A549 (cell line): ENCODE measurements around the gene EPHB1. TPM values are rescaled to one million over a fixed set of nuclear protein-coding genes. Genes with fewer than 3 reads are reported as not detected.

Source experiments
- ATAC-seq, 2 experiments: fragments of 200-7000 bp in 1 of 2; fragments of >200 bp in 1 of 2; cut with Nextera tagmentation in 1 of 2; cut with Tn5 transposase in 1 of 2; 3 replicates each; pipeline versions ENCODE4 v1.8.0 to v1.9.1; 2018 to 2020; ENCODE audit warnings: mild to moderate bottlenecking in 1 of 2, moderate library complexity in 1 of 2
- CTCF ChIA-PET: fragments of 300-600 bp; sonication (Branson Sonifier 250); formaldehyde crosslinking; extraction: SDS; loops from one replicate; lab custom pipeline; 2021; ENCODE audit warnings: antibody characterized with exemption, inconsistent platforms; lab: Yijun Ruan, JAX
- POLR2A ChIA-PET: fragments of 350-600 bp; formaldehyde crosslinking; extraction: SDS; loops from one replicate; lab custom pipeline; 2021; ENCODE audit warnings: antibody characterized with exemption, inconsistent platforms; lab: Yijun Ruan, JAX
- DNase-seq, 2 experiments: peaks; one replicate each; pipeline versions ENCODE4 v3.0.0 to v3.0.0-alpha.2; 2011 to 2016; ENCODE audit warnings: low read depth in 1 of 2, low spot score in 1 of 2
- FAIRE-seq: peaks from 2 replicates; lab custom pipeline; 2011; peaks lifted over from hg19 to GRCh38; lab: Jason Lieb, UNC
- H3K27ac ChIP-seq, 2 experiments: fragments of >200 bp; sonication (Bioruptor Twin); formaldehyde crosslinking; 3 replicates each; pipeline ENCODE4 v1.5.1; 2016 to 2017
- H3K4me1 ChIP-seq: fragments of >200 bp; sonication (Bioruptor Twin); formaldehyde crosslinking; 3 replicates; pipeline ENCODE4 v1.6.1; 2016
- H3K4me2 ChIP-seq: fragments of >200 bp; sonication (Bioruptor Twin); formaldehyde crosslinking; 3 replicates; pipeline ENCODE4 v1.6.1; 2016
- H3K4me3 ChIP-seq: fragments of >200 bp; sonication (Bioruptor Twin); formaldehyde crosslinking; 3 replicates; pipeline ENCODE4 v1.5.1; 2016
- H3K9me3 ChIP-seq: fragments of >200 bp; sonication (Bioruptor Twin); formaldehyde crosslinking; 3 replicates; pipeline ENCODE4 v1.6.1; 2016
- CBX2 ChIP-seq: fragments of 200-600 bp; sonication (generic); IDR thresholded peaks from 2 replicates; pipeline ENCODE4 v1.6.1; 2016; ENCODE audit warnings: low read depth, mild to moderate bottlenecking, borderline replicate concordance
- EHMT2 ChIP-seq: fragments of 200-600 bp; sonication (generic); IDR thresholded peaks from 2 replicates; pipeline ENCODE4 v1.6.1; 2016; ENCODE audit warnings: antibody characterized with exemption, low read depth, mild to moderate bottlenecking, moderate library complexity
- FOSB ChIP-seq: fragments of 250-450 bp; sonication (Bioruptor Pico); IDR thresholded peaks from 2 replicates; pipeline ENCODE4 v1.5.0; 2020; ENCODE audit warnings: mild to moderate bottlenecking, moderate library complexity
- FOSL2 ChIP-seq, 2 experiments: fragments of 450-650 bp in 1 of 2; fragments of >200 bp in 1 of 2; sonication (Bioruptor Twin) in 1 of 2; formaldehyde crosslinking; IDR thresholded peaks; 2 replicates each; pipeline versions ENCODE4 v1.5.0 to v1.6.1; 2016 to 2020; ENCODE audit warnings: mild to moderate bottlenecking in 1 of 2, moderate library complexity in 1 of 2
- HES2 ChIP-seq: fragments of >200 bp; sonication (Bioruptor Twin); formaldehyde crosslinking; IDR thresholded peaks from 2 replicates; pipeline ENCODE4 v1.6.1; 2016
- HOXA7 ChIP-seq: fragments of 250-450 bp; sonication (Bioruptor Pico); IDR thresholded peaks from 2 replicates; pipeline ENCODE4 v1.5.0; 2020; ENCODE audit warnings: mild to moderate bottlenecking, moderate library complexity
- JUNB ChIP-seq: fragments of >200 bp; sonication (Bioruptor Twin); formaldehyde crosslinking; IDR thresholded peaks from 2 replicates; pipeline ENCODE4 v1.6.1; 2016
- KDM1A ChIP-seq: fragments of 200-600 bp; sonication (generic); IDR thresholded peaks from 2 replicates; pipeline ENCODE4 v1.6.1; 2016; ENCODE audit warnings: low read depth, mild to moderate bottlenecking
- KDM5A ChIP-seq: fragments of 200-600 bp; sonication (generic); IDR thresholded peaks from 2 replicates; pipeline ENCODE4 v1.6.1; 2016; ENCODE audit warnings: antibody characterized with exemption, mild to moderate bottlenecking
- MAFK ChIP-seq: fragments of 450-650 bp; IDR thresholded peaks from 2 replicates; pipeline ENCODE4 v1.6.1; 2014; ENCODE audit not compliant: partially characterized antibody
- NFE2L2 ChIP-seq: fragments of 150-350 bp; conservative IDR thresholded peaks from 2 replicates; pipeline ENCODE4 v1.6.1; 2014; ENCODE audit warnings: low read length
- NR3C1 ChIP-seq: fragments of >200 bp; sonication (Bioruptor Twin); formaldehyde crosslinking; IDR thresholded peaks from 3 replicates; pipeline ENCODE4 v1.6.1; 2017
- PHF8 ChIP-seq: fragments of 200-600 bp; sonication (generic); IDR thresholded peaks from 2 replicates; pipeline ENCODE4 v1.6.1; 2016; ENCODE audit warnings: low read depth, mild to moderate bottlenecking, antibody characterized with exemption, moderate library complexity, borderline replicate concordance
- POLR2A ChIP-seq: IDR thresholded peaks from 2 replicates; pipeline ENCODE4 v1.6.1; 2012; ENCODE audit warnings: mild to moderate bottlenecking, low read length
- POLR2AphosphoS2 ChIP-seq: conservative IDR thresholded peaks from 2 replicates; pipeline ENCODE4 v1.6.1; 2012; ENCODE audit warnings: low read length, improper control_type of control experiment, inconsistent platforms
- RARB ChIP-seq: fragments of 250-450 bp; sonication (Bioruptor Pico); IDR thresholded peaks from 2 replicates; pipeline ENCODE4 v1.8.0; 2021; ENCODE audit warnings: mild to moderate bottlenecking, moderate library complexity
- RCOR1 ChIP-seq: fragments of 150-350 bp; IDR thresholded peaks from 2 replicates; pipeline ENCODE4 v1.6.1; 2014; ENCODE audit warnings: antibody characterized with exemption, low read length, low read depth
- RNF2 ChIP-seq: fragments of 200-600 bp; sonication (generic); IDR thresholded peaks from 2 replicates; pipeline ENCODE4 v1.6.1; 2016; ENCODE audit warnings: low read depth, mild to moderate bottlenecking, antibody characterized with exemption, moderate library complexity, borderline replicate concordance
- SMC3 ChIP-seq: fragments of >200 bp; sonication (Bioruptor Twin); formaldehyde crosslinking; IDR thresholded peaks from 3 replicates; pipeline ENCODE4 v1.6.1; 2018; ENCODE audit warnings: inconsistent platforms
- SREBF2 ChIP-seq: fragments of 450-650 bp; IDR thresholded peaks from 2 replicates; pipeline ENCODE4 v1.6.1; 2014; ENCODE audit warnings: mild to moderate bottlenecking, moderate library complexity
- ZFP36 ChIP-seq: fragments of 450-650 bp; IDR thresholded peaks from 2 replicates; pipeline ENCODE4 v1.6.1; 2014; ENCODE audit warnings: borderline replicate concordance; ENCODE audit not compliant: partially characterized antibody
- WGBS: methylation state at CpG from one replicate; pipeline ENCODE4 v1.1.6; 2017; ENCODE audit errors: missing lambda C conversion rate; 5-methylcytosine and 5-hydroxymethylcytosine counted together
- polyA plus RNA-seq, 4 experiments: library from polyadenylated mRNA; depleted of rRNA in 3 of 4; stranded (reverse); fragments of >200 nt; fragmentation: RNase III in 1 of 4; extraction: RNeasy Plus Mini Kit Qiagen cat#74134 plus additional on column Dnase treatment in 1 of 4; gene quantifications; 2 replicates in 3 of 4; 3 replicates in 1 of 4; pipeline ENCODE4 v1.2.3, GENCODE V29; 2011 to 2017
- TF ChIP-seq, protein P1 (sequence below): fragments of 450-650 bp; IDR thresholded peaks from 2 replicates; pipeline ENCODE4 v1.6.1; 2014; ENCODE audit warnings: antibody characterized with exemption
- TF ChIP-seq, protein P2 (sequence below): fragments of >200 bp; sonication (Bioruptor Twin); formaldehyde crosslinking; IDR thresholded peaks from 3 replicates; pipeline ENCODE4 v1.5.1; 2016

Gene EPHB1
- polyA plus RNA-seq, 2 of the 4 experiments (the other 2 are of a cell fraction) = 0.18 to 0.21 TPM

DNA sequence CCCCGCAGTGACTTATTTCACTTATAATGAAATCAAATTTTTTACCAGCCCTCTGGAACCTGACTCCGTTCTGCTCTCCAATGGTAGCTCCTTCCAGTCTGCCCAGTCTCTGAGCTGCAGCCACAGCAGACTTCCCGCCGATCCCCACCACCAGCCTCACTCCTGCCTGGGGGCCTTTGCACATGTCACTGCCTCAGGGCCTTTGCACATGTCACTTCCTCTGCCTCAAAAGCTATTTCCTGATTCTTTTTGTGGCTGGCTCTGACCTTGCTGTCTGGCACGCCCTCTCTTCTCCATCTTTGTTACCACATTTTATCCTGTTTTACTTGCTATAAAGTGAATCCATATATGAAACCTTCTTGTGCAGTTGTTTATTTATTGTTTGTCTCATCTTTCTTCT lies 277.4 kb downstream of the EPHB1 start:
- Histone ChIP-seq H3K4me2 (no peak overlapping the region), H3K4me3 (no peak overlapping the region), H3K4me1 (no peaks in the 10 kb centered on the region), H3K9me3 (no peaks in the 10 kb centered on the region), H3K27ac (no peak overlapping the region)
- no peak for DNase-seq
- ATAC-seq = no peak
- no peak for FAIRE-seq
- no peak for TF ChIP-seq CBX2
- no peak for TF ChIP-seq JUNB
- TF ChIP-seq KDM5A = no peak
- no peak for TF ChIP-seq FOSL2 (IDR thresholded peaks at IDR 0.05)
- TF ChIP-seq FOSL2 (CRISPR knock-in tag; IDR thresholded peaks at IDR 0.05) = no peak
- TF ChIP-seq, protein P1, sequence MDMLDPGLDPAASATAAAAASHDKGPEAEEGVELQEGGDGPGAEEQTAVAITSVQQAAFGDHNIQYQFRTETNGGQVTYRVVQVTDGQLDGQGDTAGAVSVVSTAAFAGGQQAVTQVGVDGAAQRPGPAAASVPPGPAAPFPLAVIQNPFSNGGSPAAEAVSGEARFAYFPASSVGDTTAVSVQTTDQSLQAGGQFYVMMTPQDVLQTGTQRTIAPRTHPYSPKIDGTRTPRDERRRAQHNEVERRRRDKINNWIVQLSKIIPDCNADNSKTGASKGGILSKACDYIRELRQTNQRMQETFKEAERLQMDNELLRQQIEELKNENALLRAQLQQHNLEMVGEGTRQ = no peak
- TF ChIP-seq, all 56 proteins: peak for 0
- CTCF ChIA-PET = no interaction called here
- POLR2A ChIA-PET = no interaction called here
- 22% methylated on average over 5 of the region's 5 CpGs for WGBS

GRCh38 chr3:135075157-135075556 lies 280.1 kb downstream of the EPHB1 start:
- no peak overlapping the region for H3K27ac ChIP-seq
- no peaks in the 10 kb centered on the region for H3K9me3 ChIP-seq
- TF ChIP-seq, protein P1 = no peak
- no peak for TF ChIP-seq ZFP36
- no peak for TF ChIP-seq EHMT2
- TF ChIP-seq PHF8 = no peak
- no peak for TF ChIP-seq MAFK
- no peak for TF ChIP-seq RCOR1
- TF ChIP-seq HOXA7 (CRISPR knock-in tag) = no peak
- no peak for TF ChIP-seq POLR2A
- no peak for TF ChIP-seq SMC3
- TF ChIP-seq, protein P2, sequence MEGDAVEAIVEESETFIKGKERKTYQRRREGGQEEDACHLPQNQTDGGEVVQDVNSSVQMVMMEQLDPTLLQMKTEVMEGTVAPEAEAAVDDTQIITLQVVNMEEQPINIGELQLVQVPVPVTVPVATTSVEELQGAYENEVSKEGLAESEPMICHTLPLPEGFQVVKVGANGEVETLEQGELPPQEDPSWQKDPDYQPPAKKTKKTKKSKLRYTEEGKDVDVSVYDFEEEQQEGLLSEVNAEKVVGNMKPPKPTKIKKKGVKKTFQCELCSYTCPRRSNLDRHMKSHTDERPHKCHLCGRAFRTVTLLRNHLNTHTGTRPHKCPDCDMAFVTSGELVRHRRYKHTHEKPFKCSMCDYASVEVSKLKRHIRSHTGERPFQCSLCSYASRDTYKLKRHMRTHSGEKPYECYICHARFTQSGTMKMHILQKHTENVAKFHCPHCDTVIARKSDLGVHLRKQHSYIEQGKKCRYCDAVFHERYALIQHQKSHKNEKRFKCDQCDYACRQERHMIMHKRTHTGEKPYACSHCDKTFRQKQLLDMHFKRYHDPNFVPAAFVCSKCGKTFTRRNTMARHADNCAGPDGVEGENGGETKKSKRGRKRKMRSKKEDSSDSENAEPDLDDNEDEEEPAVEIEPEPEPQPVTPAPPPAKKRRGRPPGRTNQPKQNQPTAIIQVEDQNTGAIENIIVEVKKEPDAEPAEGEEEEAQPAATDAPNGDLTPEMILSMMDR = no peak
- TF ChIP-seq HES2 = no peak
- no peak for TF ChIP-seq RARB (CRISPR knock-in tag)
- no peaks in the 10 kb centered on the region for H3K4me1 ChIP-seq
- ATAC-seq (no peak), FAIRE-seq (no peak), DNase-seq (no peak)
- no peak overlapping the region for H3K4me3 ChIP-seq
- no peak overlapping the region for H3K4me2 ChIP-seq
- 0% methylated on average over 3 of the region's 3 CpGs for WGBS
- POLR2A ChIA-PET = no interaction called here
- CTCF ChIA-PET = no interaction called here

DNA sequence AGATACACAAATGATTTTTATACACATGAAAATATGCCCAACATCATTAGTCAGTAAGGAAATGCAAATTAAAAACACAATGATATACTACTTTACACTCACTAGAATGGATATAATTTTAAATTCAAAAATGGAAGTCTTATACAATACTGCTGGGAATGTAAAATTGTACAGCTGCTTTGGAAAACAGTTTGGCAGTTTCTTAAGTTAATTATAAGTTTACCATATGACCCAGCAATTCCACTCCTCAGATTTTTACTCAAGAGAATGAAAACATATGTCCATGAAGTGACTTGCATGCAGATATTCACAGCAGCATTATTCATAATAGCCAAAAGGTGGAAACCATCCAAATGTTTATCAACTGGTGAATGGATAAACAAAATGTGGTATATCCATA lies 281.3 kb downstream of the EPHB1 start:
- FAIRE-seq (no peak), DNase-seq (no peak), ATAC-seq (no peak)
- CTCF ChIA-PET = no interaction called here
- POLR2A ChIA-PET = no interaction called here
- Histone ChIP-seq H3K4me2 (no peak overlapping the region), H3K9me3 (no peaks in the 10 kb centered on the region), H3K4me3 (no peak overlapping the region), H3K4me1 (no peaks in the 10 kb centered on the region), H3K27ac (no peak overlapping the region)
- TF ChIP-seq POLR2AphosphoS2 = no peak
- TF ChIP-seq NR3C1 = no peak
- no peak for TF ChIP-seq NFE2L2
- TF ChIP-seq FOSB (CRISPR knock-in tag) = no peak
- no peak for TF ChIP-seq SREBF2
- TF ChIP-seq EHMT2 = no peak
- TF ChIP-seq RNF2 = no peak
- no peak for TF ChIP-seq KDM1A
